ENCODE results near the gene RPS6KA3.

DNA sequence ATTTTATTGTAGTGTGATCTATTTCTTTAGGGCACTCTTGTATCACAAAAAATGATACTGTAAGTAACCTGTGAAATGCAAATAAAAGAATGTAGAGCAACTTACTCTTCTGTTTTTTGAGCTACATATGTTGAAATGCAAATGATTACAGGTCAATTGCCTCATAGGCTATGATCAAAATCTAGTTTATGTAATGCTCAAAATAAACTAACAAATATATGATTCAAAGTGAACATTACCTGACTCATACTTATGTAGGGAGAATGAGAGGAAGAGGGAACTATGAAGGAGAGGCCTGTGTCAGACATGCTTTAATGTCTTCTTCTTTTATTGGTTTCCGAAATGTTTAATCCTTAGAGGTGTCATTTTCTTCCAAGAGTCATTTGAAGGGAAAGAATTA, 5.0 kb upstream of the RPS6KA3 start:
- no peak for TF ChIP-seq EZH2 (IDR thresholded peaks at IDR 0.05; ENCODE audit: borderline replicate concordance)
- TF ChIP-seq, protein P1, sequence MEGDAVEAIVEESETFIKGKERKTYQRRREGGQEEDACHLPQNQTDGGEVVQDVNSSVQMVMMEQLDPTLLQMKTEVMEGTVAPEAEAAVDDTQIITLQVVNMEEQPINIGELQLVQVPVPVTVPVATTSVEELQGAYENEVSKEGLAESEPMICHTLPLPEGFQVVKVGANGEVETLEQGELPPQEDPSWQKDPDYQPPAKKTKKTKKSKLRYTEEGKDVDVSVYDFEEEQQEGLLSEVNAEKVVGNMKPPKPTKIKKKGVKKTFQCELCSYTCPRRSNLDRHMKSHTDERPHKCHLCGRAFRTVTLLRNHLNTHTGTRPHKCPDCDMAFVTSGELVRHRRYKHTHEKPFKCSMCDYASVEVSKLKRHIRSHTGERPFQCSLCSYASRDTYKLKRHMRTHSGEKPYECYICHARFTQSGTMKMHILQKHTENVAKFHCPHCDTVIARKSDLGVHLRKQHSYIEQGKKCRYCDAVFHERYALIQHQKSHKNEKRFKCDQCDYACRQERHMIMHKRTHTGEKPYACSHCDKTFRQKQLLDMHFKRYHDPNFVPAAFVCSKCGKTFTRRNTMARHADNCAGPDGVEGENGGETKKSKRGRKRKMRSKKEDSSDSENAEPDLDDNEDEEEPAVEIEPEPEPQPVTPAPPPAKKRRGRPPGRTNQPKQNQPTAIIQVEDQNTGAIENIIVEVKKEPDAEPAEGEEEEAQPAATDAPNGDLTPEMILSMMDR (IDR thresholded peaks at IDR 0.05; ENCODE audit: poor library complexity) = no peak
